ENCODE data around the gene TAS2R41.

TAS2R41 gene, protein sequence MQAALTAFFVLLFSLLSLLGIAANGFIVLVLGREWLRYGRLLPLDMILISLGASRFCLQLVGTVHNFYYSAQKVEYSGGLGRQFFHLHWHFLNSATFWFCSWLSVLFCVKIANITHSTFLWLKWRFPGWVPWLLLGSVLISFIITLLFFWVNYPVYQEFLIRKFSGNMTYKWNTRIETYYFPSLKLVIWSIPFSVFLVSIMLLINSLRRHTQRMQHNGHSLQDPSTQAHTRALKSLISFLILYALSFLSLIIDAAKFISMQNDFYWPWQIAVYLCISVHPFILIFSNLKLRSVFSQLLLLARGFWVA

DNA sequence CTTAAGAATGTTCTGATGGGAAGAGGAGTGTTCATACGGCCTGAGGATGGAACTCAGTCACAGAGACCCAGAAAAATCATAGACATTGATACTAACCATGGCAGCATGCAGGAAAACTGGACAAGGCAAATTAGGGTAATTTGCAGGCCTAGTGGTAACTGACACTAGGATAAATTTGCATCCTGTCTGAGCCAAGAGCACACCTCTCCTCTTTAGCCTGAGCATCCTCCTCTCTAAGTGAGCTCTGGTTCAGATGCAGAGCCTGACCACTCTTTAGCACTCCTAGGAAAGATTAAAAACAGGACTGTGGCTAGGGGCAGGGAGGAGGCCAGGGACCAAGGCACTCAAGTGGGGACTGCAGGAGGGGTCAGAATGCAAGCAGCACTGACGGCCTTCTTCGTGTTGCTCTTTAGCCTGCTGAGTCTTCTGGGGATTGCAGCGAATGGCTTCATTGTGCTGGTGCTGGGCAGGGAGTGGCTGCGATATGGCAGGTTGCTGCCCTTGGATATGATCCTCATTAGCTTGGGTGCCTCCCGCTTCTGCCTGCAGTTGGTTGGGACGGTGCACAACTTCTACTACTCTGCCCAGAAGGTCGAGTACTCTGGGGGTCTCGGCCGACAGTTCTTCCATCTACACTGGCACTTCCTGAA is at the start of gene TAS2R41:
TAS2R41 (plus strand) TSS at position 373 of the 650 bp plus-strand sequence; CDS start at position 373, 0 bp downstream.
- TF ChIP-seq, protein P1, sequence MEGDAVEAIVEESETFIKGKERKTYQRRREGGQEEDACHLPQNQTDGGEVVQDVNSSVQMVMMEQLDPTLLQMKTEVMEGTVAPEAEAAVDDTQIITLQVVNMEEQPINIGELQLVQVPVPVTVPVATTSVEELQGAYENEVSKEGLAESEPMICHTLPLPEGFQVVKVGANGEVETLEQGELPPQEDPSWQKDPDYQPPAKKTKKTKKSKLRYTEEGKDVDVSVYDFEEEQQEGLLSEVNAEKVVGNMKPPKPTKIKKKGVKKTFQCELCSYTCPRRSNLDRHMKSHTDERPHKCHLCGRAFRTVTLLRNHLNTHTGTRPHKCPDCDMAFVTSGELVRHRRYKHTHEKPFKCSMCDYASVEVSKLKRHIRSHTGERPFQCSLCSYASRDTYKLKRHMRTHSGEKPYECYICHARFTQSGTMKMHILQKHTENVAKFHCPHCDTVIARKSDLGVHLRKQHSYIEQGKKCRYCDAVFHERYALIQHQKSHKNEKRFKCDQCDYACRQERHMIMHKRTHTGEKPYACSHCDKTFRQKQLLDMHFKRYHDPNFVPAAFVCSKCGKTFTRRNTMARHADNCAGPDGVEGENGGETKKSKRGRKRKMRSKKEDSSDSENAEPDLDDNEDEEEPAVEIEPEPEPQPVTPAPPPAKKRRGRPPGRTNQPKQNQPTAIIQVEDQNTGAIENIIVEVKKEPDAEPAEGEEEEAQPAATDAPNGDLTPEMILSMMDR (IDR thresholded peaks at IDR 0.05; ENCODE audit: low read depth, low read length), result no peak
- H3K4me3 ChIP-seq (ENCODE audit: low read depth, low read length), result no peak within 1 kb of the TSS

DNA sequence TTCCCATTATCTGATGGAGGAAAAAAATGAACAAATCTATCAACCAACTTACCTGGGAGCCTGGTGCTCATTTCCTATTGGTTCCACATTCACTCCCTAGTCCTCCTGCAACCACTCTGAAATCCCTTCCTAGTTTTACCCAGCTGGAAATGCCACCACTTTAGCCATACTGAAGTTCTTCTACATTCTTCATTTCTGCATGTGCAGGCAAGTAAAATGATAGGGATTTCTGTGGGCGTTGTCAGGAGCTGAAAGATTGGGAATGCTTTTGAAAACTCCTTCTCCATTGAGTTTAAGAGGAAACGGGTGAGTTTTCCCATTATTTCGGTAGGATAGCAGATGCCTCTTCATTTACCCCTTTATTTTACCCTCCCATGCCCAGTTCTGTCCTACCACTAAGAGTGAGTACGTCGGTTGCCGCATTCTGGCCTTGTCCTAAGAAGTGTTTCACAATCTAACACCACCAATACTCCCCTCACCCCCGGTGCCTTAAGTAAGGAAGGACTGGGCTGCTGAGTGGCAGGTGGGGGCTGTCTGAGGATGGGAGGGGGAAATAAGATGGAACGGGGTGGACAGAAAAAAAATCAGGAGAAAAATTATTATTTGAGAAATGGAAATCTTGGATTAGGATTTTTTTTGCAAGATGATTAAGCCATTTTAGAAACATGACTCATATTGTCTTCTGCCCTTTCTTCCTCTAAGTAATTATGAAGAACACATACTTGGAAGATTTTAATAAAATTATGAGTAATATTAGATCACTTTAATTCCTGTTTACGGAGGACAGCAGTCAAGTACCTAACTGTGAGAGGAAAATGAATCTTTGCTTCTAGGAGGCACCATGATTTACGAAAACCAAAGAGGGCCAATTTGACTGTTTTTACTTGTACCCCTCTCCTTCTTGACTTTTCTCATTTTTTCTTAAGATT is 47.6 kb upstream of the TAS2R41 start:
- H3K4me3 ChIP-seq (ENCODE audit: low read depth, low read length), result no peak overlapping the region
- TF ChIP-seq, protein P1 (IDR thresholded peaks at IDR 0.05; ENCODE audit: low read depth, low read length), result no peak

DNA sequence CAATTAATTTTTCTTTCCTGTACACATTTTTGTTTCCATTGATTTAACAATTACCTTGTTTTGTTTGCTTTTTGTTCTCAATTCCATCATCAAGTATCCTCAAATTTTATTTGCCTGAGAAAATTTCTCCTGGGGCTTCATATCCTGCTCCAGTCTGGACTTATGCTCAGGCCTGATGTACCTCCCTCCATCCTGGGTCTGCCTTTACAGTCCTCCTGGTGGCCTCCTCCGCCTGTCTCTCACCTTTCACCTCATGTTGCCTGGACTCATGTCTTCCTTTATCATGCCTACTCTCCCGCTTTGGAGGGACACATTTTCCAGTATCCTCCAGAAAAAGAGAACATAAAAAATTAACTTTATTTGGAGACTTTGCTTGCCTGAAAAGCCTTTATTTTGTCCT is 46.6 kb upstream of the TAS2R41 start:
- H3K4me3 ChIP-seq (ENCODE audit: low read depth, low read length), result no peak overlapping the region
- TF ChIP-seq, protein P1 (IDR thresholded peaks at IDR 0.05; ENCODE audit: low read depth, low read length), result no peak

DNA sequence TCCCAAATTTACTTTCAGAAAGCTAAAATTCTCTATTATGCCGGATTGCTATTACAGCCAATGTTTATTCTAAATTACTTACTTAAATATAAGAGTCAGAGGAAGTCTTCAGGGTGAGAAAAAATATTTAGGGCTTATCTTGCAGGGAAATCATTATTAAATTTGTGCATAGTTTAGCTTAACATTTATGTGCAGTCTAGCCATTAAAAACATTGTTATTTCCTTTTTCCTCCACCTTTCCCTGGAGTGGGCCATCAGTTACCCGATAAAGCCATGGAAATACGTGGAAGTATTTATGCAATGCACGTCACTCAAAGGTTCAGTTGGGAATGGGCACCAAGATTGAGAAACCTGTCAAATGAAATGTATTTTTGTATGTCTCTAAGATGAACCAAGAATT is 43.9 kb upstream of the TAS2R41 start:
- TF ChIP-seq, protein P1 (IDR thresholded peaks at IDR 0.05; ENCODE audit: low read depth, low read length), result no peak
- no peak overlapping the region for H3K4me3 ChIP-seq (ENCODE audit: low read depth, low read length)

DNA sequence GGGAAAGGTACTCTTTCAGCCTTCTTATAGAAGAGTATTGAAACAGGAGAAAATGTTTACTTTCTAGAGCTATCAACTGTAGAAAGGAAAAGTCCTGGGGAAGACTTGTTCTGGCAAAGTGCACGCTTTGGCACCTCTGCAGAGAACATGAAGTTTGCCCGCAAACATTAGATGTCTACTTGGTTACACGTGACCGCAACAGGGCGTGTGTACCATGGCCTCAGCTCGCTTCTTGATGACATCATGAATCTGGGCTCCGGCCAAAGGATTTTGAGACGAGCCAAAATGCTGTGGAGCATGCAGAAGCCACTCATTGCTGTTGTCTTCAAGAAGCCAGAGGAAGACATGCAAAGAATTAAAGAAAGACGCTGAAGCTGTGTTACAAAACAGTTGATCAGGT is 43.0 kb upstream of the TAS2R41 start:
- no peak overlapping the region for H3K4me3 ChIP-seq (ENCODE audit: low read depth, low read length)
- TF ChIP-seq, protein P1 (IDR thresholded peaks at IDR 0.05; ENCODE audit: low read depth, low read length), result no peak

DNA sequence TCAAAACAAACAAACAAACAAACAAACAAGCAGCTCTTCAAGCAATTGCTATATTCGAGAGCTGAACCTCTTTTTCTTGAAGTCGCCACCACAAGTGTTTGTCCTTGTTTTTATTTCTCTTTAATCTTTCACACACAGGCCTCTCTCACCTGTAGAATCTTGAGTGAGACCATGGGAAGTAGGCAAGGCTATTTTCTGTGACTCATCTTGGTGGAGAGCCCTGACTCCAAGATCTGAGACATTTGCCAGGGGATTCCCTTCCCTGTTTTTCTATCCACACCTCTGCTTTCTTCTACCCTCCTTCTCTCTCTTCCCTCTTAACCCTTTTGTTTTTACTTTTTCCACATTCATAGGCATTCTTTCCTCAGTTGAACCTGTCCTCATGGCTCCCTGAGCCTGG is 42.4 kb upstream of the TAS2R41 start:
- no peak overlapping the region for H3K4me3 ChIP-seq (ENCODE audit: low read depth, low read length)
- TF ChIP-seq, protein P1 (IDR thresholded peaks at IDR 0.05; ENCODE audit: low read depth, low read length), result no peak

All from WI38 (cell line).